Lower leg skin (tissue), 4 donors: ENCODE data around the gene CALD1. TPM values are rescaled to one million over a fixed set of nuclear protein-coding genes. Genes with fewer than 3 reads are reported as not detected.

Experiments
- DNase-seq, 2 donors: peaks; one replicate each; pipeline ENCODE4 v3.0.0-alpha.2; 2019; ENCODE audit warnings: low spot score in 2 of 2
- H3K4me3 ChIP-seq: fragments of 200-600 bp; sonication (generic); 2 replicates; pipeline ENCODE4 v1.5.1; 2017; ENCODE audit warnings: mild to moderate bottlenecking, low read depth; ENCODE audit not compliant: poor library complexity, severe bottlenecking
- CTCF ChIP-seq, 3 donors: fragments of 450-650 bp; IDR thresholded peaks; one replicate each; pipeline ENCODE4 v1.5.1; 2016; ENCODE audit warnings: antibody characterized with exemption in 3 of 3, mild to moderate bottlenecking in 3 of 3, moderate library complexity in 2 of 3
- POLR2A ChIP-seq, 2 donors: fragments of 450-650 bp; IDR thresholded peaks; one replicate each; pipeline ENCODE4 v1.6.1; 2016 to 2017; ENCODE audit warnings: antibody characterized with exemption in 2 of 2, mild to moderate bottlenecking in 1 of 2, moderate library complexity in 1 of 2
- WGBS, 2 donors: methylation state at CpG; one replicate each; pipeline ENCODE4 v1.1.5; 2018; 5-methylcytosine and 5-hydroxymethylcytosine counted together
- intact Hi-C: fragments of 100-400 bp; cut with DNase I; formaldehyde crosslinking; loops from one replicate; pipeline ENCODE4 v1.15.0; 2023; ENCODE audit warnings: low total_unique reads
- total RNA-seq, 4 donors: library from RNA; depleted of rRNA; stranded (reverse); fragments of >200 nt; gene quantifications; one replicate each; pipeline ENCODE4 v1.1.0, GENCODE V29; 2016

The CALD1 gene
- total RNA-seq, 4 donors from 2014 or later, result 30.3 to 95.7 (median 58.0) TPM

GRCh38 chr7:134767520-134768168, 11.8 kb upstream of the CALD1 start:
- 51 to 83% methylated on average over 5 of the region's 5 CpGs for WGBS, 2 donors
- no peak for DNase-seq
- no peak overlapping the region for H3K4me3 ChIP-seq
- TF ChIP-seq POLR2A (IDR thresholded peaks at IDR 0.05) (no peak), CTCF (IDR thresholded peaks at IDR 0.05) (no peak)
- intact Hi-C loops, result no loop called here

- WGBS, 2 donors, result 87 to 90% methylated on average over 4 of the region's 4 CpGs
- H3K4me3 ChIP-seq, result no peak overlapping the region
- TF ChIP-seq CTCF (IDR thresholded peaks at IDR 0.05) (no peak), POLR2A (IDR thresholded peaks at IDR 0.05) (no peak)
- no peak for DNase-seq
- intact Hi-C loops, result no loop called here
These were observed 11.2 kb upstream of the CALD1 start for GRCh38 chr7:134768243-134768642.

- TF ChIP-seq POLR2A (IDR thresholded peaks at IDR 0.05) (no peak), CTCF (IDR thresholded peaks at IDR 0.05) (no peak)
- H3K4me3 ChIP-seq, result no peak overlapping the region
- intact Hi-C loops, result no loop called here
- WGBS, 2 donors, result 85 to 91% methylated on average over 6 of the region's 6 CpGs
- no peak for DNase-seq
These were observed 8.8 kb upstream of the CALD1 start for GRCh38 chr7:134770676-134771075.

GRCh38 chr7:134771111-134771510, 8.3 kb upstream of the CALD1 start:
- no peak for DNase-seq
- no peak overlapping the region for H3K4me3 ChIP-seq
- intact Hi-C loops, result no loop called here
- 64 to 70% methylated on average over 3 of the region's 3 CpGs for WGBS, 2 donors
- TF ChIP-seq POLR2A (IDR thresholded peaks at IDR 0.05) (no peak), CTCF (IDR thresholded peaks at IDR 0.05) (no peak)

GRCh38 chr7:134771889-134772288, 7.5 kb upstream of the CALD1 start:
- H3K4me3 ChIP-seq, result no peak overlapping the region
- WGBS, 2 donors, result 57 to 65% methylated on average over 2 of the region's 2 CpGs
- TF ChIP-seq CTCF (IDR thresholded peaks at IDR 0.05), result no peak
- no peak for TF ChIP-seq POLR2A (IDR thresholded peaks at IDR 0.05)
- no peak for DNase-seq
- intact Hi-C loops, result no loop called here

GRCh38 chr7:134772401-134772800, 7.0 kb upstream of the CALD1 start:
- H3K4me3 ChIP-seq, result no peak overlapping the region
- TF ChIP-seq CTCF (IDR thresholded peaks at IDR 0.05) (no peak), POLR2A (IDR thresholded peaks at IDR 0.05) (no peak)
- WGBS, 2 donors, result 55 to 81% methylated on average over 3 of the region's 3 CpGs
- intact Hi-C loops, result no loop called here
- DNase-seq, result no peak
